SHP77 treated with DMSO at 0.1 percent for 48 hours (cell line): ENCODE results near the gene XPO5.
"Not testable (repeated sequence)": the region's sequence is repeated elsewhere in the genome, so short reads cannot be mapped to it uniquely, and the experiment has no call there.

Source experiments
- DNase-seq: peaks from one replicate; lab custom pipeline; 2025; lab: John Stamatoyannopoulos, UW

XPO5 gene

DNA sequence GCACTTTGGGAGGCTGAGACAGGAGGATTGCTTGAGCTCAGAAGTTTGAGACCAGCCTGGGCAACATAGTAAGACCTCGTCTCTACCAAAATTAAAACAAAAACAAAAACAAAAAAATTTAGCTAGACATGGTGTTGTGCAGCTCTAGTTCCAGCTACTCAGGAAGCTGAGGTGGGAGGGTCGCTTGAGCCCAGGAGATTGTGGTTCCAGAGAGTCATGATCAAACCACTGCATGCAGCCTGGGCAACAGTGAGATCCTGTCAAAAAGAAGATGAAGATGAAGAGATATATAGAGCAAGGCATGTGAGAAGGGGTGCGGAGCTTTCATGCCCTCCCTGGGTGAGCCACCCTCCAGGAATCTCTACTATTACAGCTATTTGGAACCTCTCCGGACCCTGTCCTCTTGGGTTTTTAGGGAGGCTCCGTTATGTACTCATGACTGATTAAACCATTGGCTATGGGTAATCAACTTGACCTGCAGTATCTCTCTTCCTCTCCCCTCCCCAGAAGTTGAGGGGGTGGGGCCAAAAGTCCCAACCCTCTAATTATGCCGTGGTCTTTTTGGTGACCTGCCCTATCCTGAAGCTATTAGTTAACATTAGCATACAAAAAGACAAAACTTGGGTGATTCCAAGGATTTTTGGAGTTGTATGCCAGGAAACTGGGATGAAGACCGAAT lies 9.2 kb upstream of the XPO5 start:
- no peak for DNase-seq

DNA sequence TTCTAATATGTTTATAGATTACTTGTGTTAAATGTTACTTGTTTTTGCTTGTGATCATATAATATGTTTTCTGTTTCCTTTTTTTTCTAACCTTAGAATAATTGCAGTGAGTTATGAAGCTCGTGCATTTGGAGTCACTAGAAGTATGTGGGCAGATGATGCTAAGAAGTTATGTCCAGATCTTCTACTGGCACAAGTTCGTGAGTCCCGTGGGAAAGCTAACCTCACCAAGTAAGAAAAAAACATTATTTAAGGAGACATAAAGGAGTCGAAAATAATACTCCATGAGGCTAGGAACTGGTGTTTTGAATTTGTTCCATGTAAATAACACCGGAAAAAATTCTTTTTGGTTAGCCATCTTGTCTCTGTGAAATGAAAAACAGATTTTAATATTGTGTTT lies 7.1 kb upstream of the XPO5 start:
- DNase-seq: no peak

DNA sequence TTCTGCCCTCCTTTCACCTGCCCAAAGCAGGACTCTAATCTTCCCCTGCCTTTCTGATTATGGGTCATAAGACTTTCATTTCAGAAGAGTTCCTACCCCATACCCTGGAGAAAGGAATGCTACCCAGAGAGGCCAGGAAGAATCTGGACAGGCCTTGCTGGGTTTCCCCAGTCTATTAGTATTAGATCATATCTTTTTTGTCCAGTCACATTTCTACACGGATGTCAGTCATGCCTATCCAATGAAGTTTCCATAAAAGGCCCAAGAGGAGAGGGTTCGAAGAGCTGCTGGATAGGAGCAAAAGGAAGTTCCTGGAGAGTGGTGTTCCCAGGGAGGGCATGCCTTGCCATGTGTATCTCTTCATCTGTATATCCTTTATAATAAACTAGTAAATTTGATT lies 3.3 kb upstream of the XPO5 start:
- no peak for DNase-seq

DNA sequence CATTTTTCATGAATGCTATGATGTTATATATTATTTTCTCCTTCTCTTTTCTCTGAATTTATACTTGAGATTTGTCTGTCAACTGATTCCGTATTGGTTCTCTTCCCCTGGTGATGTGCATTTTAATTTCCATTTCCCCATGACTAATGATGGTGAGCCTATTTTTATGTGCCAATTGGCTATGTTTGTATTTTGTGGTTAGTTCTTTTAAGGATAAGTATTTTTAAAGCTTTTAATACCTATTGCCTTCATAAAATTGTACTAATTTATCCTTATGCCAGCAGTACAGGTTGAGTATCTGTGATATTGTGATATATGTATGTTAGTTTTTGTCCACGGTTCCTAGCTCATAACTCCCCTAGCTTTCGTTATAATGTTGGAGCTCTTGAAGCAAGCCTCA lies 2.9 kb upstream of the XPO5 start:
- DNase-seq: no peak

- no peak for DNase-seq
Measured at GRCh38 chr6:43575105-43575771, 600 bp downstream of the XPO5 start.

DNA sequence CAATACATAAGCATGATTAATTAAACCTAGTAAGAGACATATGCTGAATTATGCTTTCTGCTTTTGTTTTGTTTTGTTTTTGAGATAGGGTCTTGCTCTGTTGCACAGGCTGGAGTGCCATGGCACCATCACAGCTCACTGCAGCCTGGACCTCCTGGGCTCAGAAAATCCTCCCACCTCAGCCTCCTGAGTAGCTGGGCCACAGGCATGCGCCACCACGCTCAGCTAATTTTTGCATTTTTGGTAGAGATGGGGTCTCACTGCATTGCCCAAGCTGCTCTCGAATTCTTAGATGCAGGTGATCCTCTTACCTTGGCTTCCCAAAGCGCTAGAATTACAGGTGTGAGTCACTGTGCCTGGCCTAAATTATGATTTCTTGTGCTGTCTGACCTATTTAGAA lies 3.8 kb downstream of the XPO5 start:
- DNase-seq: no peak

GRCh38 chr6:43570876-43571441 lies 4.9 kb downstream of the XPO5 start:
- DNase-seq: no peak

GRCh38 chr6:43559328-43559727 lies 16.5 kb downstream of the XPO5 start:
- DNase-seq: no peak

- DNase-seq: not testable (repeated sequence)
Measured at GRCh38 chr6:43557620-43558019, 18.2 kb downstream of the XPO5 start.

DNA sequence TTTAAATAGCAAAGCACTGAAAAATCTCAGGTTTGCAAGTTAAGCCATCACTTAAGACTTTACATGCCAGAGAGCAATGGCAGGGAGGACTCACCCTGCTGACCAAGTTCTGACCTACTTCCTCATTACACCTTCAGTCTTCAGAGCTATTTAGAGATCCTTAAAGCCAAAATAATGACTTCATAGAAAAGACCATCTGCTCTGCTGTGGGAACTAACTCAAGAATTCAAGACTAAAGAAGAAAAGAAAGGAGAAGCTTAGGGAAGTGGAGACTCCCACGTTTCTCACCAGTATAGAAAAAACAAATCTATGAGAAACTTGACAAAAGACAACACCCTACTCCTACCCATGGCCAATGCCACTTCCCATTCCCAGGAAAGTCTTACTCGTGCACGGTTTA lies 28.6 kb downstream of the XPO5 start:
- DNase-seq: no peak

GRCh38 chr6:43544461-43544860 lies 31.4 kb downstream of the XPO5 start:
- no peak for DNase-seq

DNA sequence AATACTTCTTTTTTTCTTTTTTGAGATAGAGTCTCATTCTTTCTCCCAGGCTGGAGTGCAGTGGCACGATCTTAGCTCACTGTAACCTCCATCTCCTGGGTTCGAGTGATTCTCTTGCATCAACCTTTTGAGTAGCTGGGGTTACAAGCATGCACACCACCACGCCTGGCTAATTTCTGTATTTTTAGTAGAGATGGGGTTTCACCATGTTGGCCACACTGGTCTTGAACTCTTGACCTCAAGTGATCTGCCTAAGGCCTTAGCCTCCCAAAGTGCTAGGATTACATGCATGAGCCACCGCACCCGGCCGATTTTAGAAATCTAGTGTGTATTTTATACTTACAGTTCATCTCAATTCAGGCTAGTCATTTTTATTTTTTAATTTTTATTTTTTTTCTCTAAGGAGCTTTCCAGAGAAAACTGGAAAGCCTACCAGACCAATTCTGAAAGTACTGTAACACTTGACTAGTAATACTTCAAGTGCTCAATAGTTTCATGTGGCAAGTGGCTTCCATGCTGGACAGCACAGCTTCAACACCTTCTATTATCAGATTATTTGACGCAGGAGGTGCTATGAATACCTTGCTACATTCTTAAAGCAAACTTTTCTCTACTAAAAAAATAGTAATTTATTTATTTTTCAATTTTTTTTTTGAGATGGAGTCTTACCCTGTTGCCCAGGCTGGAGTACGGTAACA lies 33.9 kb downstream of the XPO5 start:
- DNase-seq: no peak

DNA sequence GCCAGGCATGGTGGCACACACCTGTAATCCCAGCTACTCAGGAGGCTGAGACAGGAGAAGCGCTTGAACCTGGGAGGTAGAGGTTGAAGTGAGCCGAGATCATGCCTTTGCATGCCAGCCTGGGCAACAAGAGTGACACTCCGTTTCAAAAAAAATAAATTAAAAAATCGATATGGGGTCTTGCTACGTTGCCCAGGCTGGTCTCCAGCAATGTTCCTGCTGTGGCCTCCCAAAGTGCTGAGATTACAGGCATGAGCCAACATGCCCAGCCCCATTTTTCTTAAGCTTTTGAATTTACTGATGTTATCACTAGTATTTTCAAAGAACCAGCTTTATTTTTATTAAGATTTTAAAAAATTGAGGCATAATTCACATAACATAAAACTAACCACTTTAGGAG lies 35.3 kb downstream of the XPO5 start:
- DNase-seq: no peak

- DNase-seq: not testable (repeated sequence)
Measured at GRCh38 chr6:43539409-43539808, 36.4 kb downstream of the XPO5 start.

DNA sequence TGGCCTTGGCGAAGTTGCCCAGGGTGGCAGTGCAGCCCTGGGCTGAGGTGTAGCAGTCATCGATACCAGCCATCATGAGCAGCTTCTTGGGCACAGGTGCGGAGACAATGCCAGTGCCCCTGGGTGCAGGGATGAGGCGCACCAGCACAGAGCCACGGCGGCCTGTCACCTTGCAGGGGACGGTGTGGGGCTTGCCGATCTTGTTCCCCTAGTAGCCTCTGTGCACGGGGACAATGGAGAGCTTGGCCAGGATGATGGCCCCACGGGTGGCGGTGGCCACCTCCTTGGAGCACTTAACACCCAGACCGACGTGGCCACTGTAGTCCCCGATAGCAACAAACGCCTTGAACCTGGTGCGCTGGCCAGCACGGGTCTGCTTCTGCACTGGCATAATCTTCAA lies 36.9 kb downstream of the XPO5 start:
- not testable (repeated sequence) for DNase-seq

DNA sequence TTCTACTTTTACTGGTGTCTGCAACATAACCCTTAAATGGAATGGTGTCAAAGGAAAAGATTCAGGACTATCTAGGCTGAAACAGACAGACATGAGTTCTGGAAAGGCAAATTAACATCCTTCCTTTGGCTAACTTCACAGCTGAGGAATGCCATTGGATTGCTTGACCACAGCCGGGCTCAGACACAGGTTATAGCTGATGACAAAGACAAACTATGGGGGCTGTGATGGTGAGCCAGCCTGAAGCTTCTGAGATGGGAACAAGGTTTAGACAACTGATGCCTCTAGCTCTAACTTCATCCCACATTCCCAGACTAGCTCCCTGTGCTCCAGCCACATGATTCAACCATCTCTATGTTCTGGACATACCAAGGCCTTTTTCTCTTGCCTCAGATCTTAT lies 43.6 kb downstream of the XPO5 start:
- DNase-seq: no peak

DNA sequence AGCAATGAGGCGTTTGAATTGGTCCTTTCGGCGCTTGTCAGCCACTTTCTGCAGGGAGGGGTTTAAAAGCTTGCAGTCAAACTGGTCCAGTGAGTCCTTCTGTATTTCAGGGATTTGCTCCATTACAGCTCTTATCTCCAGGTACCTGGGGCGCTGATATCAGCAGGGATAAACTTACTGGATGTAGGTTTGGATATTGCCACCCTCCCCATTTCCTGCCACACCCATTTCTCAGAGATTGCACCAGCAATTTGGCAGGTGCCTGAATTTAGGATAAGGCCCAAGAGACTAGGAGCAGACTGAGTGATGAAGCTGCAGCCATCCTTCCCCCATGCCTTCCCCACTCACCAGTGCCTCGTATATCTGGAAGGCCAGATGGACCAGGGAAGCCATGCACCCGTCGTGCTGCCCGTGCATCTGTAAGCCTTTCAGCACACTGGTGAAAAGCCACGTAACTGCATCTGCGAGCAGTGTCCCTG lies 51.3 kb downstream of the XPO5 start:
- no peak for DNase-seq

- no peak for DNase-seq
Measured at GRCh38 chr6:43523284-43523683, 52.6 kb downstream of the XPO5 start.

DNA sequence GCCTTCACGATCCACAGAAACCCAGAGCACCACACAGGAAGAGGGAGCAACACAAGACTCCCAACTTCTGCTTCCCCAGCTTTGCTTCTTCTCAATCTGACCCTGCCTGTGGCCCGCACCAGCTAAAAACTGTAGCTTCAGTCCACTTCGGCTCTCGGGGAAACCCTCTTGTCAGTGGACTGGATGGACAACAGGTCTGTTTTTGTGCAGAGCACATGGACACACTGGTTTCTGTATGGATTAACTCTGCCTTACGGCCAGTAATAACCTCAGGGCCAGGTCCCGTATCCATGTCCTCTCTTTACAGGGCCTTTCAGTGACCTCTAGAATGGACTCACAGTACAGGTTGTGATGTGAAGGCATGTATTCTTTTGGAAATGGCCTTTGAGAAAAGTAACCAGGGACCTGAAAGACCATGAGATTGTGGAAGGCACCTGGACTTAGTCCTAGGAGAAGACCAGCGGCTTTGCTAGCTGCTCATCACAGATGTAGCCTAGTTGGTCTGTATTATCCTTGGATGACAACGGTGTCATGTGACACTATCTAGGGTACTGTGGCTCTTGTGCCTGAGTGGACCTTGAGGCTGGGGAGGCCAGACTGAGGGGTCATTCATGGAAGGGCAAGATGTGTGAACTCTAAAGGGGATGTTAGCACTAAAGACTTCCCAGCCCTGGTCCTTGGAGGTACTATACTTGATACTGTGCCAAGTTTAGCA lies 53.1 kb downstream of the XPO5 start:
- no peak for DNase-seq

DNA sequence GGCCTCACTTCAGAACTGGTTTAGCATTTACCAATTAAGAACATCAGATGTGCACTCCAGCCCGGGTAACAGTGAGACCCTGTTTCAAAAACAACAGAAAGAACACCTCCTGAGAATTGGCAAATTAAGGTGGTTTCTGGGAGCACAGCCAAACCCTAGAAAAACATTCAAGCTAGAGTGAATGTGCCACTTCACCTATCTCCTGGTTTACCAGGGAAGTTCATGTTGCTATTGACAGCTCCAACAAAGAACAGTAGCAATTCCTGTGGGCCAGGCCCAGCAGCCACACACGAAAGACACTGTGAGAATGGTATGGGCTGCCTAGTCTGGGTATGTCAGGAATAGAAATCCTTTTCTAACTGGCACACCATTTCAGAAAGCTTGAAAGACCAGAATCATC lies 54.0 kb downstream of the XPO5 start:
- DNase-seq: no peak

DNA sequence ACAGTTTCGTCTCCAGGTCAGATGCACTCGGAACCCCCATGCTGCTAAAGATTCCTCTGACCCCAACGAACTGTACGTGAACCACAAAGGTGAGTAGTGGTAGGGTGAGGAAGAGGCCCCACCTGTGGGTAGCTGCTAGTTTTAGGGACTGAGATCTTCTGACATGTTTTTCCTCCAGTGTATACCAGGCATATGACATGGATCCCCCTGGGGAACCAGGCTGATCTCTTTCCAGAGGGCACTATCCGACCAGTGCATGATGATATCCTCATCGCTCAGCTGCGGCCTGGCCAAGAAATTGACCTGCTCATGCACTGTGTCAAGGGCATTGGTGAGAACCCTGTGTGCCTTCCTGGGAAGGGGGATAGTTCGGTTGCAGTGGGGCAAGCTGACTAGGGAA lies 55.7 kb downstream of the XPO5 start:
- DNase-seq: no peak
